ENCODE results near the gene CNOT4.
"Not testable (repeated sequence)": the region's sequence is repeated elsewhere in the genome, so short reads cannot be mapped to it uniquely, and the experiment has no call there.

CNOT4 gene

GRCh38 chr7:135454060-135454459, 55.8 kb downstream of the CNOT4 start:
- no peak for DNase-seq (ENCODE audit: low spot score)

GRCh38 chr7:135449436-135449835, 60.5 kb downstream of the CNOT4 start:
- DNase-seq (ENCODE audit: low spot score): no peak

- no peak for DNase-seq (ENCODE audit: low spot score)
Observed at GRCh38 chr7:135448753-135449152, 61.1 kb downstream of the CNOT4 start.

GRCh38 chr7:135447748-135448147, 62.2 kb downstream of the CNOT4 start:
- no peak for DNase-seq (ENCODE audit: low spot score)

GRCh38 chr7:135445690-135446089, 64.2 kb downstream of the CNOT4 start:
- no peak for DNase-seq (ENCODE audit: low spot score)

- DNase-seq (ENCODE audit: low spot score): not testable (repeated sequence)
Observed at GRCh38 chr7:135445266-135445665, 64.6 kb downstream of the CNOT4 start.

GRCh38 chr7:135441791-135442190, 68.1 kb downstream of the CNOT4 start:
- DNase-seq (ENCODE audit: low spot score): no peak

- no peak for DNase-seq (ENCODE audit: low spot score)
Observed at GRCh38 chr7:135434047-135434446, 75.9 kb downstream of the CNOT4 start.

- DNase-seq (ENCODE audit: low spot score): no peak
Observed at GRCh38 chr7:135430626-135431025, 79.3 kb downstream of the CNOT4 start.

- DNase-seq (ENCODE audit: low spot score): no peak
Observed at GRCh38 chr7:135428879-135429278, 81.0 kb downstream of the CNOT4 start.

GRCh38 chr7:135428011-135428410, 81.9 kb downstream of the CNOT4 start:
- no peak for DNase-seq (ENCODE audit: low spot score)

- no peak for DNase-seq (ENCODE audit: low spot score)
Observed at GRCh38 chr7:135427166-135427565, 82.7 kb downstream of the CNOT4 start.

- no peak for DNase-seq (ENCODE audit: low spot score)
Observed at GRCh38 chr7:135425036-135425435, 84.9 kb downstream of the CNOT4 start.

- DNase-seq (ENCODE audit: low spot score): no peak
Observed at GRCh38 chr7:135420786-135421185, 89.1 kb downstream of the CNOT4 start.

GRCh38 chr7:135416431-135416830, 93.5 kb downstream of the CNOT4 start:
- no peak for DNase-seq (ENCODE audit: low spot score)

GRCh38 chr7:135414850-135415439, 95.0 kb downstream of the CNOT4 start:
- peak; percentile 10 for DNase-seq (ENCODE audit: low spot score)

GRCh38 chr7:135414208-135414607, 95.7 kb downstream of the CNOT4 start:
- no peak for DNase-seq (ENCODE audit: low spot score)

GRCh38 chr7:135411098-135411497, 98.8 kb downstream of the CNOT4 start:
- no peak for DNase-seq (ENCODE audit: low spot score)

GRCh38 chr7:135410543-135410942, 99.4 kb downstream of the CNOT4 start:
- DNase-seq (ENCODE audit: low spot score): no peak

GRCh38 chr7:135409845-135410542, 99.9 kb downstream of the CNOT4 start:
- no peak for DNase-seq (ENCODE audit: low spot score)

- DNase-seq (ENCODE audit: low spot score): no peak
Observed at GRCh38 chr7:135407884-135408283, 102.0 kb downstream of the CNOT4 start.

GRCh38 chr7:135406918-135407317, 103.0 kb downstream of the CNOT4 start:
- DNase-seq (ENCODE audit: low spot score): no peak

GRCh38 chr7:135405969-135406368, 103.9 kb downstream of the CNOT4 start:
- no peak for DNase-seq (ENCODE audit: low spot score)

GRCh38 chr7:135403302-135403701, 106.6 kb downstream of the CNOT4 start:
- DNase-seq (ENCODE audit: low spot score): no peak

Measured in CD4-positive, alpha-beta T cell treated with Interleukin-15 for 4 hours (primary cell).